Loucy (cell line): ENCODE data around the gene DCAF7.

Experiments used
- EZH2phosphoT487 ChIP-seq: fragments of 200-600 bp; IDR thresholded peaks from 2 replicates; pipeline ENCODE4 v1.6.1; 2018; ENCODE audit warnings: antibody characterized with exemption, mild to moderate bottlenecking, moderate library complexity, borderline replicate concordance
- TF ChIP-seq, protein P1 (sequence below): fragments of 200-600 bp; sonication (generic); conservative IDR thresholded peaks from 2 replicates; pipeline ENCODE4 v1.5.1; 2014; ENCODE audit warnings: mild to moderate bottlenecking, antibody characterized with exemption, low read length

DNA sequence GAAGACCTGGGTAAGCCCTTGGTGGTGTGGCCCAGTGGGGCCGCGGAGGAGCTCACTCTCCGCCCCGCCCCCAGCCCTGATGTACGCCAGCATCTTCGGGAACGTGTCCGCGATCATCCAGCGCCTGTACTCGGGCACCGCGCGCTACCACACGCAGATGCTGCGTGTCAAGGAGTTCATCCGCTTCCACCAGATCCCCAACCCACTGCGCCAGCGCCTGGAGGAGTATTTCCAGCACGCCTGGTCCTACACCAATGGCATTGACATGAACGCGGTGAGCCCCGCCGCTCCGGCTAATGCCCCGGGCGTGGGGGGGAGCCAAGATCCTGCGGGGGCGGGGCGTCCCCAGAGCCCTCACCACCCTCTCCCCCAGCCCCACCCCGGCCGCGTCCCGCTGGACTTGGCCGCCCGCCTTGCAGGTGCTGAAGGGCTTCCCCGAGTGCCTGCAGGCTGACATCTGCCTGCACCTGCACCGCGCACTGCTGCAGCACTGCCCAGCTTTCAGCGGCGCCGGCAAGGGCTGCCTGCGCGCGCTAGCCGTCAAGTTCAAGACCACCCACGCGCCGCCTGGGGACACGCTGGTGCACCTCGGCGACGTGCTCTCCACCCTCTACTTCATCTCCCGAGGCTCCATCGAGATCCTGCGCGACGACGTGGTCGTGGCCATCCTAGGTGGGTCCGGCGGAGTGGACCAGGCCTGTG is 12.1 kb upstream of the DCAF7 start:
- TF ChIP-seq, protein P1, sequence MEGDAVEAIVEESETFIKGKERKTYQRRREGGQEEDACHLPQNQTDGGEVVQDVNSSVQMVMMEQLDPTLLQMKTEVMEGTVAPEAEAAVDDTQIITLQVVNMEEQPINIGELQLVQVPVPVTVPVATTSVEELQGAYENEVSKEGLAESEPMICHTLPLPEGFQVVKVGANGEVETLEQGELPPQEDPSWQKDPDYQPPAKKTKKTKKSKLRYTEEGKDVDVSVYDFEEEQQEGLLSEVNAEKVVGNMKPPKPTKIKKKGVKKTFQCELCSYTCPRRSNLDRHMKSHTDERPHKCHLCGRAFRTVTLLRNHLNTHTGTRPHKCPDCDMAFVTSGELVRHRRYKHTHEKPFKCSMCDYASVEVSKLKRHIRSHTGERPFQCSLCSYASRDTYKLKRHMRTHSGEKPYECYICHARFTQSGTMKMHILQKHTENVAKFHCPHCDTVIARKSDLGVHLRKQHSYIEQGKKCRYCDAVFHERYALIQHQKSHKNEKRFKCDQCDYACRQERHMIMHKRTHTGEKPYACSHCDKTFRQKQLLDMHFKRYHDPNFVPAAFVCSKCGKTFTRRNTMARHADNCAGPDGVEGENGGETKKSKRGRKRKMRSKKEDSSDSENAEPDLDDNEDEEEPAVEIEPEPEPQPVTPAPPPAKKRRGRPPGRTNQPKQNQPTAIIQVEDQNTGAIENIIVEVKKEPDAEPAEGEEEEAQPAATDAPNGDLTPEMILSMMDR = no peak
- TF ChIP-seq EZH2phosphoT487 = no peak
